Measurements from ENCODE around the gene PADI6. TPM values are rescaled to one million over a fixed set of nuclear protein-coding genes. Genes with fewer than 3 reads are reported as not detected.

The PADI6 gene
- total and polyA plus RNA-seq, 2 of the 8 experiments (the other 6 are each of a cell fraction or from before 2014, with no cell fraction given), result not detected

DNA sequence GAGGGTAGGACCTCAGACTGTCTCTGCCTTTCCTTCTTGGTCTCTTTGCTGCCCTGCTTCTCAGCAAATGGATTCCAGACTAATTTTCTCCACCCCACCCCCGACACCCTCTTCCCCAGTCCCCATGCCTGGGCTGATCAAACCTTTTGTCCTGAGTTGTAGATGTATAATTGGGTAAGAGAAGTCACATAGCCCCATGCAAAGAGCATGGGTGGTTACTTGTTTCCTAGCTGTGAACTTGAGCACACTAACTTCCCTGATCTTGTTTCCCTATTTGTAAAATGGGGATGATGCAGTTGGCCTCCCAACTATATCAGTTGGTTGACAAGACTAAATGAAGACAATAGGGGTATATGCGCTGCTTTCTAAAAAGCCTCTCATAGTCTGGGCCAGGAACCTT is 9.2 kb downstream of the PADI6 start:
- no peak for FAIRE-seq

More for the DNA sequence above, 9.2 kb downstream of the PADI6 start:
- Histone ChIP-seq H2AK5ac (ENCODE audit: low read depth, low read length) (no peak overlapping the region), H3K27ac (ENCODE audit: low read depth, low read length) (no peak overlapping the region), H4K5ac (ENCODE audit: insufficient read length, low read depth, low read length) (no peak overlapping the region), H3K27me3 (replicated peaks in 1 of 4; ENCODE audit: control insufficient read depth in 3 of 4, extremely low read depth in 1 of 4, insufficient read depth in 3 of 4, low read length in 3 of 4) (no peaks in the 10 kb centered on the region), H3K4me1 (replicated peaks in 1 of 4; ENCODE audit: control insufficient read depth in 3 of 4, insufficient read depth in 4 of 4, low read length in 3 of 4) (peaks cover 5 to 12% (median 10%) of the 10 kb centered on the region in 4 experiments; a peak in 6 of 7 replicates), H3K4me2 (ENCODE audit: insufficient read depth in 1 of 2, low read depth in 2 of 2, low read length in 2 of 2) (no peak overlapping the region), H3K79me1 (ENCODE audit: low read depth, low read length) (no peaks in the 10 kb centered on the region), H3K18ac (ENCODE audit: extremely low read depth, low read length) (no peak overlapping the region), H2AFZ (ENCODE audit: low read length) (no peak overlapping the region), H3K4me3 (ENCODE audit: extremely low read depth in 1 of 4, insufficient read depth in 2 of 4, low read depth in 3 of 4, low read length in 4 of 4) (no peak overlapping the region), H3K23me2 (ENCODE audit: low read depth, low read length) (no peaks in the 10 kb centered on the region), H2BK12ac (ENCODE audit: low read depth, low read length) (no peak overlapping the region), H3K23ac (ENCODE audit: insufficient read length) (no peak overlapping the region), H3K79me2 (ENCODE audit: control insufficient read depth in 1 of 2, insufficient read depth in 2 of 2, low read length in 2 of 2) (no peaks in the 10 kb centered on the region), H2BK5ac (ENCODE audit: low read depth, low read length) (no peak overlapping the region), H3K36me3 (ENCODE audit: control insufficient read depth in 2 of 4, insufficient read depth in 4 of 4, low read length in 3 of 4) (no peaks in the 10 kb centered on the region), H4K91ac (replicated peaks; ENCODE audit: insufficient read length, low read length) (no peak overlapping the region), H2BK20ac (ENCODE audit: low read length) (no peak overlapping the region), H4K8ac (ENCODE audit: extremely low read depth, insufficient read depth, low read length) (no peak overlapping the region), H4K20me1 (replicated peaks in 1 of 2; ENCODE audit: control insufficient read depth in 1 of 2, insufficient read depth in 2 of 2, low read length in 2 of 2) (no peaks in the 10 kb centered on the region), H2BK120ac (replicated peaks; ENCODE audit: low read depth, low read length) (no peak overlapping the region), H3K14ac (ENCODE audit: insufficient read length) (no peak overlapping the region), H2BK15ac (ENCODE audit: low read length) (no peak overlapping the region), H3K9ac (replicated peaks in 1 of 4; ENCODE audit: extremely low read depth in 1 of 4, low read depth in 3 of 4, low read length in 3 of 4) (no peak overlapping the region), H3K56ac (replicated peaks; ENCODE audit: insufficient read length, low read depth, low read length) (no peak overlapping the region), H3K9me3 (ENCODE audit: insufficient read depth in 2 of 2, low read depth in 1 of 2, low read length in 1 of 2) (no peaks in the 10 kb centered on the region), H3K4ac (replicated peaks; ENCODE audit: insufficient read length, low read depth, low read length) (no peak overlapping the region)
- 87% methylated on average over 2 of the region's 2 CpGs; no CpG with 5 or more reads in 1 of the 2 experiments for WGBS, 2 experiments (ENCODE audit: extremely low coverage in 1 of 2, insufficient coverage in 1 of 2, insufficient read length in 1 of 2, insufficient replicate concordance in 2 of 2, low coverage in 1 of 2, low lambda C conversion rate in 2 of 2, missing lambda C conversion rate in 1 of 2)
- ChIA-PET POLR2A (ENCODE audit: partially characterized antibody) (interaction anchor here (0.5 to 1.2 kb wide), 4 partner anchors 10 to 61 kb away, joined by 3 to 4 read pairs (median 4); no protein-coding TSS in a partner anchor), CTCF (ENCODE audit: partially characterized antibody) (interaction anchor here (0.7 to 2.2 kb wide), 6 partner anchors 10 to 201 kb away, joined by 3 to 9 read pairs (median 4); partner anchors contain the start of gene PADI6)
- DNase-seq (ENCODE audit: low read depth in 1 of 2, low spot score in 2 of 2), result no peak
- TF ChIP-seq CBX5 (IDR thresholded peaks at IDR 0.05; ENCODE audit: low read depth, low read length) (no peak), SRF (IDR thresholded peaks at IDR 0.05; ENCODE audit: low read depth, low read length) (no peak), ASH2L (IDR thresholded peaks at IDR 0.05; ENCODE audit: low read length) (no peak), SIX5 (IDR thresholded peaks at IDR 0.05; ENCODE audit: low read depth, low read length) (no peak), CREB1 (IDR thresholded peaks at IDR 0.05) (no peak)
